HepG2 (cell line): ENCODE measurements around the gene L3MBTL1. TPM values are rescaled to one million over a fixed set of nuclear protein-coding genes. Genes with fewer than 3 reads are reported as not detected.
A peak's percentile ranks its signal among the peaks of the same experiment; 100 is the strongest.

ENCODE experiments used
- DMTF1 ChIP-seq: sonication (generic); formaldehyde crosslinking; IDR thresholded peaks from 2 replicates; pipeline ENCODE4 v1.4.0; 2020; ENCODE audit warnings: mild to moderate bottlenecking, missing genetic modification reagents
- DNMT3B ChIP-seq: conservative IDR thresholded peaks from 2 replicates; pipeline ENCODE4 v1.6.1; 2016; ENCODE audit warnings: missing biosample characterization, control low read depth
- ETV5 ChIP-seq: IDR thresholded peaks from 2 replicates; pipeline ENCODE4 v1.6.1; 2018; ENCODE audit warnings: missing biosample characterization, missing genetic modification reagents, inconsistent platforms, borderline replicate concordance
- FOXC1 ChIP-seq: sonication (generic); formaldehyde crosslinking; IDR thresholded peaks from 2 replicates; pipeline ENCODE4 v1.8.0; 2022; ENCODE audit warnings: mild to moderate bottlenecking, missing genetic modification reagents, borderline replicate concordance
- HOXD1 ChIP-seq: sonication (generic); formaldehyde crosslinking; IDR thresholded peaks from 2 replicates; pipeline ENCODE4 v1.5.0; 2020; ENCODE audit warnings: missing genetic modification reagents
- KMT2B ChIP-seq: IDR thresholded peaks from 2 replicates; pipeline ENCODE4 v1.6.1; 2016; ENCODE audit warnings: missing genetic modification reagents, missing compliant biosample characterization
- NFE2L1 ChIP-seq: sonication (generic); formaldehyde crosslinking; IDR thresholded peaks from 2 replicates; pipeline ENCODE4 v1.4.0; 2020; ENCODE audit warnings: missing genetic modification reagents, mild to moderate bottlenecking, borderline replicate concordance
- NFIC ChIP-seq: IDR thresholded peaks from 2 replicates; pipeline ENCODE4 v1.6.1; 2012; ENCODE audit warnings: mild to moderate bottlenecking, low read length, inconsistent platforms
- SSRP1 ChIP-seq: IDR thresholded peaks from 2 replicates; pipeline ENCODE4 v1.6.1; 2016; ENCODE audit warnings: control low read depth
- U2AF2 ChIP-seq: fragments of 200-400 bp; formaldehyde crosslinking; IDR thresholded peaks from 2 replicates; pipeline ENCODE4 v1.6.1; 2017; ENCODE audit warnings: low read depth, mild to moderate bottlenecking, low read length
- ZFP41 ChIP-seq: sonication (generic); formaldehyde crosslinking; IDR thresholded peaks from 2 replicates; pipeline ENCODE4 v1.4.0; 2020; ENCODE audit warnings: mild to moderate bottlenecking, missing genetic modification reagents, borderline replicate concordance
- ZNF20 ChIP-seq: sonication (generic); formaldehyde crosslinking; IDR thresholded peaks from 2 replicates; pipeline ENCODE4 v1.4.0; 2020; ENCODE audit warnings: mild to moderate bottlenecking, moderate library complexity, missing genetic modification reagents
- ZNF260 ChIP-seq: sonication (generic); formaldehyde crosslinking; IDR thresholded peaks from 2 replicates; pipeline ENCODE4 v1.4.0; 2020; ENCODE audit warnings: missing genetic modification reagents, low read depth, mild to moderate bottlenecking, borderline replicate concordance
- ZNF550 ChIP-seq: sonication (generic); formaldehyde crosslinking; IDR thresholded peaks from 2 replicates; pipeline ENCODE4 v1.4.0; 2020; ENCODE audit warnings: mild to moderate bottlenecking, missing genetic modification reagents, borderline replicate concordance
- ZNF567 ChIP-seq: sonication (generic); formaldehyde crosslinking; IDR thresholded peaks from 2 replicates; pipeline ENCODE4 v1.8.1; 2023; ENCODE audit warnings: mild to moderate bottlenecking, missing genetic modification reagents, borderline replicate concordance
- ZNF609 ChIP-seq: sonication (generic); formaldehyde crosslinking; IDR thresholded peaks from 2 replicates; pipeline ENCODE4 v1.4.0; 2020; ENCODE audit warnings: mild to moderate bottlenecking, missing genetic modification reagents, borderline replicate concordance
- ZNF839 ChIP-seq: sonication (generic); formaldehyde crosslinking; IDR thresholded peaks from 2 replicates; pipeline ENCODE4 v1.4.0; 2020; ENCODE audit warnings: missing genetic modification reagents, mild to moderate bottlenecking, borderline replicate concordance
- ZXDC ChIP-seq: sonication (generic); formaldehyde crosslinking; IDR thresholded peaks from 2 replicates; pipeline ENCODE4 v1.5.0; 2020; ENCODE audit warnings: mild to moderate bottlenecking, missing genetic modification reagents
- polyA plus RNA-seq, 8 experiments: library from polyadenylated mRNA; depleted of rRNA in 3 of 8; stranded (reverse) in 7 of 8; unstranded in 1 of 8; fragments of >200 nt; fragmentation: Illumina TruSeq in 4 of 8; extraction: Trizol in 4 of 8; gene quantifications; 2 replicates each; pipeline versions ENCODE4 v1.2.1 to v1.2.3, GENCODE V29; 2011 to 2016; ENCODE audit warnings: low read depth in 4 of 8, missing spikeins in 1 of 8, mixed read lengths in 1 of 8; ENCODE audit not compliant: insufficient read depth in 1 of 8
- total RNA-seq, 5 experiments: library from RNA; depleted of rRNA; stranded (reverse); fragments of >200 nt; fragmentation: Illumina TruSeq; extraction: Trizol; gene quantifications; 2 replicates each; pipeline ENCODE4 v1.2.3, GENCODE V29; 2016; ENCODE audit warnings: low read depth in 1 of 5

L3MBTL1 gene
- total and polyA plus RNA-seq, 2 of the 13 experiments (the other 11 are each of a cell fraction or from before 2014, with no cell fraction given): 9.0 to 17.8 TPM

GRCh38 chr20:43559147-43559987 is 51.9 kb downstream of the L3MBTL1 start (continued):
- 0 out of 2 replicates have a peak, but pooled peaks have one; percentile 15 for TF ChIP-seq ZXDC (CRISPR knock-in tag)
- TF ChIP-seq FOXC1: no peak
- TF ChIP-seq KMT2B (CRISPR knock-in tag): 0 out of 2 replicates have a peak, but pooled peaks have one; percentile 26
- TF ChIP-seq ZNF839: 0 out of 2 replicates have a peak, but pooled peaks have one; percentile 49
- peak; percentile 5; the same call in 1 of the 2 replicates for TF ChIP-seq ETV5 (CRISPR knock-in tag)
- TF ChIP-seq SSRP1: 0 out of 2 replicates have a peak, but pooled peaks have one; percentile 15
- no peak for TF ChIP-seq U2AF2
- 0 out of 2 replicates have a peak, but pooled peaks have one; percentile 35 for TF ChIP-seq NFE2L1 (CRISPR knock-in tag)
- 0 out of 2 replicates have a peak, but pooled peaks have one; percentile 62 for TF ChIP-seq ZFP41 (CRISPR knock-in tag)
- TF ChIP-seq ZNF609 (CRISPR knock-in tag): 0 out of 2 replicates have a peak, but pooled peaks have one; percentile 3
- no peak for TF ChIP-seq ZNF20 (CRISPR knock-in tag)
- TF ChIP-seq HOXD1: 0 out of 2 replicates have a peak, but pooled peaks have one; percentile 30
- TF ChIP-seq DNMT3B (CRISPR knock-in tag): 0 out of 2 replicates have a peak, but pooled peaks have one; percentile 7
- TF ChIP-seq ZNF260: 0 out of 2 replicates have a peak, but pooled peaks have one; percentile 54
- TF ChIP-seq NFIC: peak; percentile 6; the same call in 1 of the 2 replicates
- TF ChIP-seq DMTF1: no peak; the same call in 1 of the 2 replicates
- TF ChIP-seq ZNF567 (CRISPR knock-in tag): 0 out of 2 replicates have a peak, but pooled peaks have one; percentile 50
- TF ChIP-seq ZNF550 (CRISPR knock-in tag): peak; percentile 84; the same call in 1 of the 2 replicates
